ENCODE measurements around the gene TSPO2.

GRCh38 chr6:41071923-41072835, 29.9 kb downstream of the TSPO2 start, which contains the start of gene OARD1:
- no peak for TF ChIP-seq EZH2 (IDR thresholded peaks at IDR 0.05)
- peak; percentile 75 for TF ChIP-seq POLR2AphosphoS5 (IDR thresholded peaks at IDR 0.05; ENCODE audit: borderline replicate concordance, low read depth, low read length)
- no peak for TF ChIP-seq FOXP2 (optimal IDR thresholded peaks at IDR 0.05; ENCODE audit: control extremely low read depth, extremely low read length, insufficient read depth)

Data from SK-N-MC (cell line).